GM12872 (cell line): ENCODE measurements around the gene KRT3.

Experiments used
- CTCF ChIP-seq: IDR thresholded peaks from 3 replicates; pipeline ENCODE4 v1.5.1; 2011; ENCODE audit warnings: low read depth, mild to moderate bottlenecking, low read length, moderate library complexity; ENCODE audit not compliant: insufficient read depth

The KRT3 gene

GRCh38 chr12:52744493-52745156, 51.3 kb downstream of the KRT3 start:
- TF ChIP-seq CTCF = no peak

- no peak for TF ChIP-seq CTCF
Observed at GRCh38 chr12:52742822-52743457, 53.0 kb downstream of the KRT3 start.

GRCh38 chr12:52742196-52742580, 53.7 kb downstream of the KRT3 start:
- TF ChIP-seq CTCF = no peak

- TF ChIP-seq CTCF = no peak
Observed at GRCh38 chr12:52741375-52742195, 54.3 kb downstream of the KRT3 start.

- no peak for TF ChIP-seq CTCF
Observed at GRCh38 chr12:52740584-52740983, 55.3 kb downstream of the KRT3 start.

GRCh38 chr12:52739963-52740362, 56.0 kb downstream of the KRT3 start:
- no peak for TF ChIP-seq CTCF
